GM21526 (cell line): ENCODE measurements around the gene CCN5.

Experiments used
- ATAC-seq: cut with Tn5 transposase; IDR thresholded peaks from one replicate; pipeline ENCODE4 v1.9.1; 2021; ENCODE audit warnings: moderate library complexity; ENCODE audit not compliant: unreplicated experiment, low FRiP score

The CCN5 gene

GRCh38 chr20:44715499-44716308 lies 535 bp downstream of the CCN5 start:
- ATAC-seq, result no peak

- ATAC-seq, result no peak
Measured at GRCh38 chr20:44716309-44717106, 1.3 kb downstream of the CCN5 start.

- no peak for ATAC-seq
Measured at GRCh38 chr20:44717986-44718385, 2.8 kb downstream of the CCN5 start.

- no peak for ATAC-seq
Measured at GRCh38 chr20:44719841-44720240, 4.7 kb downstream of the CCN5 start.

- ATAC-seq, result no peak
Measured at GRCh38 chr20:44720621-44720996, 5.4 kb downstream of the CCN5 start.

- ATAC-seq, result no peak
Measured at GRCh38 chr20:44720997-44721784, 6.0 kb downstream of the CCN5 start.

GRCh38 chr20:44721785-44722054 lies 6.6 kb downstream of the CCN5 start:
- ATAC-seq, result no peak

- ATAC-seq, result no peak
Measured at GRCh38 chr20:44722990-44723389, 7.8 kb downstream of the CCN5 start.

- no peak for ATAC-seq
Measured at GRCh38 chr20:44723391-44723790, 8.2 kb downstream of the CCN5 start.

GRCh38 chr20:44723798-44724362 lies 8.7 kb downstream of the CCN5 start:
- no peak for ATAC-seq

- no peak for ATAC-seq
Measured at GRCh38 chr20:44724423-44725091, 9.4 kb downstream of the CCN5 start.

- no peak for ATAC-seq
Measured at GRCh38 chr20:44725837-44726236, 10.7 kb downstream of the CCN5 start.

GRCh38 chr20:44727039-44727438 lies 11.9 kb downstream of the CCN5 start:
- no peak for ATAC-seq

- no peak for ATAC-seq
Measured at GRCh38 chr20:44727651-44728050, 12.5 kb downstream of the CCN5 start.

- no peak for ATAC-seq
Measured at GRCh38 chr20:44728801-44729443, 13.8 kb downstream of the CCN5 start.

- no peak for ATAC-seq
Measured at GRCh38 chr20:44730441-44730840, 15.3 kb downstream of the CCN5 start.

GRCh38 chr20:44731657-44732056 lies 16.5 kb downstream of the CCN5 start:
- no peak for ATAC-seq

- ATAC-seq, result no peak
Measured at GRCh38 chr20:44732327-44732726, 17.2 kb downstream of the CCN5 start.

- no peak for ATAC-seq
Measured at GRCh38 chr20:44733341-44734069, 18.3 kb downstream of the CCN5 start.
